H1 (cell line): ENCODE results near the gene FAM161A. TPM values are rescaled to one million over a fixed set of nuclear protein-coding genes. Genes with fewer than 3 reads are reported as not detected.

Experiments used
- BACH1 ChIP-seq: IDR thresholded peaks from 2 replicates; pipeline ENCODE4 v1.6.1; 2012; ENCODE audit warnings: low read length, improper control_type of control experiment
- YY1 ChIP-seq: IDR thresholded peaks from 2 replicates; pipeline ENCODE4 v1.6.1; 2011; ENCODE audit warnings: low read depth, mild to moderate bottlenecking, low read length
- polyA plus RNA-seq, 7 experiments: library from polyadenylated mRNA; depleted of rRNA in 3 of 7; stranded (reverse) in 5 of 7; unstranded in 2 of 7; fragments of >200 nt in 5 of 7; fragments of 200-250 nt in 2 of 7; gene quantifications; 1 replicate in 5 of 7; 2 replicates in 1 of 7; 4 replicates in 1 of 7; pipeline versions ENCODE4 v1.2.1 to v1.2.3, GENCODE V29; 2011 to 2013; ENCODE audit warnings: missing spikeins in 2 of 7, mixed read lengths in 2 of 7
- total RNA-seq: library from RNA; stranded (reverse); fragmentation: NEBNext Ultra II Directional; extraction: Animal tissue kit (Norgen Biotek cat#: 25700); gene quantifications from 2 replicates; pipeline ENCODE4 v1.2.1, GENCODE V29; 2021

Gene FAM161A
- total and polyA plus RNA-seq, 2 of the 8 experiments (the other 6 are each of a cell fraction or from before 2014, with no cell fraction given), result 1.6 to 9.7 TPM

DNA sequence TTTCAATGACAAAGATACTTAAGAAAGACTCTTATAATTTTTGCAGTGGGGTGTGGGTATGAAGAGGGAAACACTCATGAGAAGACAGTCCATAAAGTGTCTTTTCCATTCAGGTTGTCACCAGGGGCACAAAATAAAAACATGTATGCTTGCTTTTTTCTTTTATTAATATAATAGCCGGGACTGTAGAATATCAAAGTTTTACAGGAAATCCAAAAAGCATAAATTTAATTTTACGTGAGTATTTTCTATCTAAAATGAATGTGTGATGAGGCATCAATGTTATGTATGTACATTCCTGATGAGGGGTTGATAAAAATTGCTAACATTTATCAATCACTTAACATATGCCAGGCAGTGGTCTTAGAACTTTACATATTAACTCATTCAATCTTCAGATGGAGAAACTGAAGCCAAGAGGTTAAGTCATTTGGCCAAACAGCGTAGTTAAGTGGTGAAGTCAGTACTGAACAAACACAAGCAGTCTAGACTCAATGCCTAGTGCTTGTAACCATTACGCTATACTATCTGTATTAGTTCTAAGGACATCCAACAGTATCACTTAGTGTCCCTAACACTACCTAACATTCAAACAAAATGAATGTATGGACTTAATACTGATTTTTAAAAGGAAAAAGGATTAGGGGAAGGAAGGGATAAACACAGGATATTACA is 23.8 kb upstream of the FAM161A start (continued):
- TF ChIP-seq BACH1, result no peak
- TF ChIP-seq YY1, result no peak
